GM18951 (cell line): ENCODE measurements around the gene CHST8.

Experiments
- POLR2A ChIP-seq: IDR thresholded peaks from 4 replicates; pipeline ENCODE4 v1.6.1; 2011; ENCODE audit warnings: mild to moderate bottlenecking; ENCODE audit not compliant: insufficient read length, insufficient read depth; ENCODE audit errors: extremely low read depth
- in situ Hi-C: fragments of 300-500 bp; cut with MboI; formaldehyde crosslinking; loops from one replicate; pipeline ENCODE4 v1.12.0; 2022; ENCODE audit warnings: low sequenced_read_pairs, mixed read lengths, inconsistent platforms; ENCODE audit not compliant: unreplicated experiment

Gene CHST8

DNA sequence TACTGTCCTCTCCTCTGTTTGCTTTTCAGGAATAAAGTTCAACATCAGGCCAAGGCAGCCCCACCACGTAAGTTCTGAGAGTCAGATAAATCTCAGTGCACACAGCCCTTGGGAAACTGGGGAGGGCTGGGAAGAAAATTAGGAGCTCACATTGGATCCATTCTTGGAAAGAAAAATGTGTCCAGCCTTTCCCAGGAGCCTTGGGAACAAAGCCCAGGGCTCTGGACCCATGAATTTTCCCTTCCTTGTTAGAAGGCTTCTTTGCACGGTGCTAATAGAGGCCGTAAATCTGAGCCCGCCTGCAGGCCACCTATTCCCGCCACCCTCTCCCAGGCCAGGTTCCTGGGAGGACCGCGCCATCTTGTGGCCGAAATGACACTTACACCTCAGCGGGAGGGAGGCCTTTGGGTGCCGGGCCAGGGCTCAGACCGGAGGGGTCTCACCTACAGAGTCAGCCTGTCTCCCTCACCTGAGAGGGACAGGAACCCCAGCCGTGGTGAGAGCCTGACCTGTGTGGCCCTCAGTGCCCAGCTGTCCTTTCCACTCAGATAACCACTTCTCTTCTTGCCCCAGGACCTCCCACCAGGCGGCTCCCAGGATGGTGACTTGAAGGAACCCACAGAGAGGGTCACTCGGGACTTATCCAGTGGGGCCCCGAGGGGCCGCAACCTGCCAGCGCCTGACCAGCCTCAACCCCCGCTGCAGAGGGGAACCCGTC lies 149.8 kb downstream of the CHST8 start:
- in situ Hi-C loops = loop anchor here (10.0 to 25.0 kb wide), 3 partner anchors 323 to 534 kb away; partner anchors contain the start of gene SLC7A10
- TF ChIP-seq POLR2A = no peak

GRCh38 chr19:33772102-33772857 lies 150.5 kb downstream of the CHST8 start:
- no peak for TF ChIP-seq POLR2A
- in situ Hi-C loops = loop anchor here (10.0 to 25.0 kb wide), 3 partner anchors 323 to 535 kb away; partner anchors contain the start of gene SLC7A10

GRCh38 chr19:33772858-33773180 lies 151.1 kb downstream of the CHST8 start:
- no peak for TF ChIP-seq POLR2A
- in situ Hi-C loops = loop anchor here (10.0 to 25.0 kb wide), 3 partner anchors 322 to 536 kb away; partner anchors contain the start of gene SLC7A10

DNA sequence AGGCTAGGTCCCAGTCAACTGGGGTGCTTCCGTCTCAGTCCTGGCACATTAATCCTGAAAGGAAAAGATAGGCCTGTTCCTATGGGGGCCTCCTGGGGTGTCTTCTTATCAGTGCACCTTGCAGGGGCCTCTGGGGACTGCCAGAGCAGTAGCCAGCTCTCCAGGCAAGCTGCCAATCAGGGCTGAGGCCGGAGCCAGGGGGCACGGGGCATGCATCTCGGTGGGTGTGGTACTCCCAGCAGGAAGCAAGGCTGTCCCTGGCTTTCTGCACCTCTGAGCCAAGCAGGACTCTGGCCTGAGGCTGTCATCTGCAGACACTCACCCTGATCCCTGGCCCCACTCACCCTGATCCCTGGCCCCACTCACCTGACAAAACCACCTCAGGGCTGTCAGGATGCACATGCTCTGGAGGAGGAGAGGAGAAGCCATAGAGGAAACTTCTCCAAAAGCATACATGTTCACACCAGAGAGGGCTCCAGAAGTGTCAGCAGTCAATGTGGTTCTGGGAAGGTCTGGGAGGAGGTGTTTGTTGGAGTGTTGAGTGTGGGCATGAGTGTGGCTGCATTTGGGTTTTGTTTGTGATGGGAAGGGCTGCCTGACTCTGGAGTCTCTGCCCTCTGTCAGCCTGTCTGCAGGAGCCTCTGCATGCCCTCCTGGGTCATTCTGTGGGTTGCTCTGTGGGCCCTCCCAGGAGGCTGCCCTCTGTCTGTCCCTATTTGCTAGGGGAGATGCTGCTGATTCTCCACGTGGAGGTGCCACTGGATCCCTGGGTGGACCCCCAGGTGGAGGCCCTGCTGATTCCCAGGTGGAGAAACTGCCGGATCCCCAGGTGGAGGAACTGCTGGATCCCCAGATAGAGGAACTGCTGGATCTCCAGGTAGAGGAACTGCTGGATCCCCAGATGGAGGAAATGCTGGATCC lies 152.2 kb downstream of the CHST8 start:
- TF ChIP-seq POLR2A = no peak
- in situ Hi-C loops = loop anchor here (10.0 to 25.0 kb wide), 3 partner anchors 321 to 537 kb away; partner anchors contain the start of gene SLC7A10

GRCh38 chr19:33774751-33775150 lies 153.0 kb downstream of the CHST8 start:
- in situ Hi-C loops = loop anchor here (10.0 to 25.0 kb wide), 3 partner anchors 320 to 537 kb away; partner anchors contain the start of gene SLC7A10
- no peak for TF ChIP-seq POLR2A

DNA sequence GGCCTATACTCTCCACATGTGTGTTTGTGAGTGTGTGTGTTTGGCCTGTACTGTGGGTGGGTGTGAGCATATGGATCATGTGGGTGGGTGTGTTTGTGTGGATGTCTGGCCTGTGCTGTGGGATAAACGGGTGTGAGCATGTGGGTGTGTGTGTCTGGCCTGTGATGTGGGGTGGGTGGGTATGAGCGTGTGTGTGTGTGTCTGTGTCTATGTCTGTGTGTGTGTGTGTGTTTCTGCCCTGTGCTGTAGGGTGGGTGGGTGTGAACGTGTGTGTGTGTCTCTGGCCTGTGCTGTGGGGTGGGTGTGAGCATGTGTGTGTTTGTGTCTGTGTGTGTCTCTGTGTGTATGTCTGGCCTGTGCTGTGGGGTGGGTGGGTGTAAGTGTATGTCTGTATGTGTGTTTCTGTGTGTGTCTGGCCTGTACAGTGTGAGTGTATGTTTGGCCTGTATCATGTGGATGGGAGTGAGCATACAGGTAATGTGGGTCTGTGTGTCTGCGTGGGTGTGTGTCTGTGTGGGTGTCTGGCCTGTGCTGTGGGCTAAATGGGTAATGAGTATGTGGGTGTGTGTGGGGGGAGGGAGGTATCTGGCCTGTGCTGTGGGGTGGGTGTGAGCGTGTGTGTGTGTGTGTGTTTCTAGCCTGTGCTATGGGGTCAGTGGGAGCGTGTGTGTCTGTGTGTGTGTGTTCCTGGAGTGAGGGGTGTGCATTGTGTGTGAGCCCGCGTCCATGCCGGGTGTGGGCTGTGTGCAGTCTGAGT lies 154.2 kb downstream of the CHST8 start:
- no peak for TF ChIP-seq POLR2A
- in situ Hi-C loops = loop anchor here (10.0 kb wide), 2 partner anchors 319 to 351 kb away; no protein-coding TSS in a partner anchor

DNA sequence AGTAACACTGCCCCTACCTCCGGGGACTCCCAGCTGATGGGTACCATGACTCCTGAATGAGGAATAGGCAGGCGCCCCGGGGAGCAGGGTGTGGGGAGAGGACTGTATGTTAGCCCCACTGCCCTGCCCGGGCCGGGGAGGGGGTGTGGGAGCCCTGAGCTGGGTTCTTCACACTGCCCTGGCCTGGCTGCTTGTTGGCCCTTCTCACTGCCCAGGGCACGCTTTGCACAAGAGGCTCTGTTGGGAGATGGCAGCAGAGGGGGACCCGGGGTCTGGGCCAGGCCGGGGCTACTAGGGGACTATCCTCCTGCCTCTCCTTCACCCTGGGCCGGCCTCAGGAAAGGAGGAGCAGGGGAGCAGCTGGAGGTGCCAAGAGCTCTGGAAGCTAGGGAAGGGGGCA lies 155.6 kb downstream of the CHST8 start:
- TF ChIP-seq POLR2A = no peak
- in situ Hi-C loops = loop anchor here (10.0 kb wide), 2 partner anchors 317 to 353 kb away; no protein-coding TSS in a partner anchor

GRCh38 chr19:33777753-33778088 lies 156.0 kb downstream of the CHST8 start:
- in situ Hi-C loops = loop anchor here (10.0 kb wide), 2 partner anchors 317 to 353 kb away; no protein-coding TSS in a partner anchor
- no peak for TF ChIP-seq POLR2A

DNA sequence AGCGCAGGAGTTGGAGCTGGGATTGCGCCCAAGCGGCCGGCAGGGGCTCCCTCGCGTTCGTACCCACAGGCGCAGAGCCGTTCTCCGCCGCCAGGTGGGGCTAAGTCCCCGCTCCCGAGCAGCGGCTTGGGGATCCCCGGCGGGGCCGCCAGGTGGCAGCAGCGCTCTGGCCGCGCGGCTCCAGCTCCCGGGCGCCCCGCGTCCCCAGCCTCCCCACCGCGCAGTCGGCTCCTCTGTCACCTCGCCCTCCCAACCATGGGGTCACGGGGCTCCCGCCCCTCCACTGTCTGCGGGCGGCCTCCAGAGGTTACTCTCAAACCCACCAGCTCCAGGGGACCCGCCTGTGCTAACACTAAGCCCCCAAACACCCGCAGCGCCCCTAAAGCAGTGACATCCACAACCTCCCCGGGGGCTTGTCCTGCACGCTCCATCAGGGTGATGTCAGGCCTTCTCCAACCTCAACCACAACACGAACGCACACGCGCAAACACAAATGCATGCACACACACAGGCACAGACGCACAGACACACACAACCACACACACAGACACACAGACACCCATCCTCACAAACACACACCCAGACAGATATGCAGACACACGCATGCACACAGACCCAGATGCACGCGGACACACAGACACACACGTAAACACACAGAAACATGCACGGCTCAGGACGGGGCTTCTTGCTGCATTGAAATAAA lies 156.5 kb downstream of the CHST8 start:
- in situ Hi-C loops = loop anchor here (10.0 kb wide), 2 partner anchors 317 to 353 kb away; no protein-coding TSS in a partner anchor

DNA sequence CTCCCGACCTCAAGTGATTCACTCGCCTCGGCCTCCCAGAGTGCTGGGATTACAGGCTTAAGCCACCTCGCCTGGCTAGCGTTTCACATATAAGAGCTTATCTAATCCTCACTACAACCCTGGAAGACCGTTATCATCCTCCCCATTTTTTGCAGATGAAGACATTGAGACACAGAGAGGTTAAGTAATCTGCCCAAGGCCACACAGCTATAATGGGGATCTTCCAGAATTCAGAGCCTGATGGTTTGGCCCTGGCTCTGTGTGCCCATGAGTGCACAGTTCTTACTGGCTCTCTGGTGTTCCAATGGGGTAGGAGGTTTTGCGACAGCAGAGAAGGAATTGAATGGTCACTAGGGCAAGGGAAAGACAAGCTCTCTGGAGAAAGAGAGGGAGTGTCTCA lies 158.1 kb downstream of the CHST8 start:
- TF ChIP-seq POLR2A = no peak
- in situ Hi-C loops = loop anchor here (10.0 kb wide), 2 partner anchors 315 to 355 kb away; no protein-coding TSS in a partner anchor

More for the DNA sequence above, 156.5 kb downstream of the CHST8 start:
- TF ChIP-seq POLR2A = no peak

DNA sequence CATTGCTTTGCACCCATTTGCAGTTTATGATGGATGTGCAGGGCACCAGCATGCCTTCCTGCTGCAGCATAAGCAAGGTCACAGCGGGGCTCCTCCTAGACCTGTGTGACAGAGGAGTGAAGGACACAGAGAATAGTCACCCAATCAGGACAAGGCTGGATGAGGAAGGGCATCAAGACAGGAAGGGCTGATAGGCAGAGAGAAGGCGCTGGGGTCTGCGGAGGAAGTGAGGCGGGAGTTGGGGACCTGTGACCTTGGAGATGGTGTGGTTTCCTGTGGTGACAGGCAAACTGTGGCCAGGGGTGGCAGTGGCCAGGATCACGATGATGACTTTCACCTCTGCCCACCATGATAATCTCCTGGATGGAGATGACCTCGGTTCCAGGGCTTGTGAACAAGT lies 158.5 kb downstream of the CHST8 start:
- in situ Hi-C loops = no loop called here
- no peak for TF ChIP-seq POLR2A

DNA sequence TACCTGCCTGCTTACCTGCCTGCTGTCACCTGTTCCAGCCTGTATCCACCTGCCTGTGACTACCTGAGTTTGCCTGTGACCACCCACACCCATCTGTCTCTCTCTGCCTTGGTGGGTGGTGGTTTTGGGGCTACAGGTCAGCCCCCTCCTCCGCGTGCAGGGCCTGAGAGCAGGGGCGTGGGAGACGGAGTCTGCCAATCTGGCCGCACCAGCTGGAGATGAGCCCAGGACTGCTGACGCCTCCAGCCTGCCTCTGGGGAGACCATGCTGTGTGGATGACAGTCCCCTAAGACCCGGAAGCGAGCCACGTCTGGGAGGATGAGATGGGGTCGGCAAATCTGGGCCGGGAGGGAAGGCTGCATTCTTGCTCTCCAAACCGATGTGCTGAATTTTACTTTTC lies 159.0 kb downstream of the CHST8 start:
- in situ Hi-C loops = no loop called here
- no peak for TF ChIP-seq POLR2A
